Endothelial cell of umbilical vein (primary cell): ENCODE data around the gene RMP24.

Source experiments
- BruUV-seq: library from RNA; stranded (reverse); fragments of 400-500 nt; replicated peaks from 2 replicates; lab custom pipeline; 2021; lab: Mats Ljungman, UMichigan
- CTCF ChIA-PET: fragments of 300-600, 350-600 bp; sonication (Branson Sonifier 250); formaldehyde crosslinking; loops from one replicate; lab custom pipeline; 2021; ENCODE audit warnings: antibody characterized with exemption, inconsistent platforms; lab: Charles Lee
- POLR2A ChIA-PET: fragments of 300-600, 350-600 bp; sonication (Branson Sonifier 250); formaldehyde crosslinking; loops from one replicate; lab custom pipeline; 2021; ENCODE audit warnings: antibody characterized with exemption, inconsistent platforms; lab: Charles Lee
- DNase-seq: peaks from one replicate; pipeline ENCODE4 v3.0.0-alpha.2; 2011; ENCODE audit warnings: low read depth, low spot score
- FAIRE-seq: peaks from 2 replicates; lab custom pipeline; 2011; peaks lifted over from hg19 to GRCh38; lab: Jason Lieb, UNC
- H2AFZ ChIP-seq: 2 replicates; pipeline ENCODE4 v1.6.0; 2012; ENCODE audit warnings: low read depth, low read length, control low read depth, inconsistent platforms
- H3K27ac ChIP-seq: 2 replicates; pipeline ENCODE4 v1.5.1; 2011; ENCODE audit warnings: low read depth, mild to moderate bottlenecking, control low read depth, low read length, moderate library complexity; ENCODE audit not compliant: insufficient read depth
- H3K27me3 ChIP-seq, 2 experiments: 2 replicates each; pipeline versions ENCODE4 v1.6.0 to v1.6.1; 2011; ENCODE audit warnings: low read length in 2 of 2, mixed read lengths in 1 of 2; ENCODE audit not compliant: control insufficient read depth in 2 of 2, insufficient read depth in 2 of 2
- H3K36me3 ChIP-seq, 2 experiments: 2 replicates in 1 of 2; 3 replicates in 1 of 2; pipeline ENCODE4 v1.5.1; 2011; ENCODE audit warnings: low read length in 2 of 2, mild to moderate bottlenecking in 1 of 2, moderate library complexity in 1 of 2; ENCODE audit not compliant: control insufficient read depth in 2 of 2, insufficient read depth in 2 of 2; ENCODE audit errors: extremely low read depth in 1 of 2
- H3K4me1 ChIP-seq: 3 replicates; pipeline ENCODE4 v1.5.1; 2011; ENCODE audit warnings: mild to moderate bottlenecking, low read length; ENCODE audit not compliant: control insufficient read depth, insufficient read depth; ENCODE audit errors: extremely low read depth
- H3K4me2 ChIP-seq: 2 replicates; pipeline ENCODE4 v1.6.1; 2011; ENCODE audit warnings: low read length, control low read depth, mixed read lengths; ENCODE audit not compliant: insufficient read depth
- H3K4me3 ChIP-seq, 3 experiments: fragments of 200-600 bp in 1 of 3; sonication (generic), shearing (Covaris generic) in 1 of 3; replicated peaks in 1 of 3; 2 replicates each; pipeline ENCODE4 v1.5.1; 2011 to 2016; ENCODE audit warnings: control low read depth in 3 of 3, low read length in 3 of 3, mild to moderate bottlenecking in 2 of 3, inconsistent platforms in 1 of 3, low read depth in 1 of 3, moderate library complexity in 1 of 3; ENCODE audit not compliant: insufficient read depth in 1 of 3
- H3K79me2 ChIP-seq: 2 replicates; pipeline ENCODE4 v1.6.0; 2012; ENCODE audit warnings: low read length, inconsistent platforms; ENCODE audit not compliant: control insufficient read depth, insufficient read depth
- H3K9ac ChIP-seq: replicated peaks from 2 replicates; pipeline ENCODE3; 2011; ENCODE audit warnings: low read length, control low read depth; ENCODE audit not compliant: insufficient read depth; ENCODE audit errors: extremely low read depth
- H3K9me1 ChIP-seq: replicated peaks from 3 replicates; pipeline ENCODE4 v1.6.0; 2011; ENCODE audit warnings: mild to moderate bottlenecking, low read length; ENCODE audit not compliant: control insufficient read depth, insufficient read depth; ENCODE audit errors: extremely low read depth
- H3K9me3 ChIP-seq: replicated peaks from 2 replicates; pipeline ENCODE4 v1.5.1; 2012; ENCODE audit warnings: low read length, inconsistent platforms; ENCODE audit not compliant: control insufficient read depth, insufficient read depth
- H4K20me1 ChIP-seq: replicated peaks from 2 replicates; pipeline ENCODE3; 2011; ENCODE audit warnings: mild to moderate bottlenecking, low read length; ENCODE audit not compliant: control insufficient read depth, insufficient read depth; ENCODE audit errors: extremely low read depth
- EZH2 ChIP-seq: IDR thresholded peaks from 2 replicates; pipeline ENCODE4 v1.6.1; 2012; ENCODE audit warnings: borderline replicate concordance, low read depth, mild to moderate bottlenecking, moderate library complexity, low read length, inconsistent platforms; ENCODE audit not compliant: severe bottlenecking
- FOS ChIP-seq: IDR thresholded peaks from 2 replicates; pipeline ENCODE4 v1.6.1; 2011; ENCODE audit warnings: mild to moderate bottlenecking, low read length, moderate library complexity, borderline replicate concordance; ENCODE audit not compliant: insufficient read depth
- GATA2 ChIP-seq: IDR thresholded peaks from 2 replicates; pipeline ENCODE4 v1.7.0; 2011; ENCODE audit warnings: low read depth, mild to moderate bottlenecking, moderate library complexity, mixed read lengths, low read length; ENCODE audit not compliant: insufficient read length, insufficient read depth
- JUN ChIP-seq: IDR thresholded peaks from 2 replicates; pipeline ENCODE4 v1.6.1; 2011; ENCODE audit warnings: borderline replicate concordance, low read depth; ENCODE audit not compliant: insufficient read length, insufficient read depth
- MAX ChIP-seq: IDR thresholded peaks from 2 replicates; pipeline ENCODE4 v1.6.1; 2011; ENCODE audit not compliant: insufficient read depth, insufficient read length
- MYC ChIP-seq: IDR thresholded peaks from one replicate; pipeline ENCODE4 v1.6.1; 2011; ENCODE audit warnings: mild to moderate bottlenecking, low read depth, low read length
- POLR2A ChIP-seq: IDR thresholded peaks from 2 replicates; pipeline ENCODE4 v1.6.1; 2012; ENCODE audit warnings: low read depth, mild to moderate bottlenecking, control low read depth, low read length
- POLR2AphosphoS5 ChIP-seq: IDR thresholded peaks from 2 replicates; pipeline ENCODE4 v1.6.1; 2012; ENCODE audit warnings: low read depth, mild to moderate bottlenecking, control low read depth, low read length, moderate library complexity; ENCODE audit not compliant: insufficient read depth
- dilution Hi-C: fragments of 300-500 bp; cut with MboI; formaldehyde crosslinking; loops from one replicate; pipeline ENCODE4 v1.15.0; 2019; ENCODE audit warnings: low sequenced_read_pairs; ENCODE audit not compliant: extremely low pct_ligation_motif_present
- intact Hi-C: fragments of 100-400 bp; cut with micrococcal nuclease; formaldehyde crosslinking; loops from one replicate; pipeline ENCODE4 v1.10.0; 2022
- TF ChIP-seq, protein P1 (sequence below), 2 donors: IDR thresholded peaks; 1 replicate in 1 of 2; 2 replicates in 1 of 2; pipeline ENCODE4 v1.5.1; 2011; ENCODE audit warnings: low read length in 2 of 2, mild to moderate bottlenecking in 2 of 2, moderate library complexity in 2 of 2, control low read depth in 1 of 2, inconsistent platforms in 1 of 2, low read depth in 1 of 2; ENCODE audit not compliant: insufficient read depth in 1 of 2; ENCODE audit errors: extremely low read depth in 1 of 2

The RMP24 gene

DNA sequence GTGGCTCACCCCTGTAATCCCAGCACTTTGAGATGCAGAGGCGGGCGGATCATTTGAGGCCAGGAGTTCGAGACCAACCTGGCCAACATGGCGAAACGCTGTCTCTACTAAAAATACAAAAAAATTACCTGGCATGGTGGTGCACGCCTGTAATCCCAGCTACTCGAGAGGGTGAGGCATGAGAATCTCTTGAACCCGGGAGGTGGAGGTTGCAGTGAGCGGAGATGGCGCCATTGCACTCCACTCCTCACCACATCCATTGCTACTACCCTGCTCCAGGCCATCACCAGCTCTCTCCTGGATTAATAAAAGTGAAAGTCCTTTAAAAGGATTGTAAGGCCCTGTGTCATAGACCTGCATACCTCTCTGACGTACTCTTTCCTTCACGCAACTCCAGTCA, 1.2 kb downstream of the RMP24 start:
- TF ChIP-seq POLR2AphosphoS5, result no peak
- TF ChIP-seq, protein P1, sequence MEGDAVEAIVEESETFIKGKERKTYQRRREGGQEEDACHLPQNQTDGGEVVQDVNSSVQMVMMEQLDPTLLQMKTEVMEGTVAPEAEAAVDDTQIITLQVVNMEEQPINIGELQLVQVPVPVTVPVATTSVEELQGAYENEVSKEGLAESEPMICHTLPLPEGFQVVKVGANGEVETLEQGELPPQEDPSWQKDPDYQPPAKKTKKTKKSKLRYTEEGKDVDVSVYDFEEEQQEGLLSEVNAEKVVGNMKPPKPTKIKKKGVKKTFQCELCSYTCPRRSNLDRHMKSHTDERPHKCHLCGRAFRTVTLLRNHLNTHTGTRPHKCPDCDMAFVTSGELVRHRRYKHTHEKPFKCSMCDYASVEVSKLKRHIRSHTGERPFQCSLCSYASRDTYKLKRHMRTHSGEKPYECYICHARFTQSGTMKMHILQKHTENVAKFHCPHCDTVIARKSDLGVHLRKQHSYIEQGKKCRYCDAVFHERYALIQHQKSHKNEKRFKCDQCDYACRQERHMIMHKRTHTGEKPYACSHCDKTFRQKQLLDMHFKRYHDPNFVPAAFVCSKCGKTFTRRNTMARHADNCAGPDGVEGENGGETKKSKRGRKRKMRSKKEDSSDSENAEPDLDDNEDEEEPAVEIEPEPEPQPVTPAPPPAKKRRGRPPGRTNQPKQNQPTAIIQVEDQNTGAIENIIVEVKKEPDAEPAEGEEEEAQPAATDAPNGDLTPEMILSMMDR (IDR thresholded peaks at IDR 0.05; ENCODE audit: extremely low read depth in 1 of 2, insufficient read depth in 1 of 2, low read depth in 1 of 2, low read length in 2 of 2), result no peak
- no peak for TF ChIP-seq GATA2
- no peak for TF ChIP-seq MYC
- TF ChIP-seq EZH2, result no peak
- TF ChIP-seq POLR2A, result no peak
- no peak for TF ChIP-seq FOS
- TF ChIP-seq JUN, result no peak
- no peak for TF ChIP-seq MAX
- peak overlapping the region in 1 of 3 experiments; percentile 99 for H3K4me3 ChIP-seq
- H3K27me3 ChIP-seq, result peaks cover 0 to 2% of the 10 kb centered on the region in 2 experiments
- FAIRE-seq (no peak), DNase-seq (no peak)
- H3K9me3 ChIP-seq, result no peaks in the 10 kb centered on the region
- CTCF ChIA-PET, result interaction anchor here (1.5 kb wide), 1 partner anchor 23 kb away, joined by 6 read pairs; no protein-coding TSS in a partner anchor
- peaks cover 18% of the 10 kb centered on the region for H3K4me1 ChIP-seq
- peaks cover 20% of the 10 kb centered on the region for H3K79me2 ChIP-seq
- intact Hi-C loops (loop anchor here (5.0 to 10.0 kb wide), 4 partner anchors 389 to 731 kb away; partner anchors contain the start of genes GALNT1 and ZNF397), dilution Hi-C loops (no loop called here)
- POLR2A ChIA-PET, result no interaction called here
- no peaks in the 10 kb centered on the region for H3K9me1 ChIP-seq
- H2AFZ ChIP-seq, result no peak overlapping the region
- peak overlapping the region; percentile 95 for H3K4me2 ChIP-seq
- H3K9ac ChIP-seq, result no peak overlapping the region
- H3K27ac ChIP-seq, result no peak overlapping the region
- no TSS peak for BruUV-seq
- peaks cover 7 to 15% of the 10 kb centered on the region in 2 experiments for H3K36me3 ChIP-seq
- no peaks in the 10 kb centered on the region for H4K20me1 ChIP-seq
